ENCODE data around the gene SCD5. TPM values are rescaled to one million over a fixed set of nuclear protein-coding genes. Genes with fewer than 3 reads are reported as not detected.

SCD5 gene
- total RNA-seq, 4 donors from 2014 or later, result 0.70 to 5.0 (median 3.0) TPM

GRCh38 chr4:82785611-82786400 lies 12.8 kb downstream of the SCD5 start:
- DNase-seq, result no peak

GRCh38 chr4:82784681-82785610 lies 13.7 kb downstream of the SCD5 start:
- no peak overlapping the region for H3K27ac ChIP-seq
- no peak for DNase-seq
- H3K4me1 ChIP-seq, result peaks cover 0 to 33% (median 0%) of the 10 kb centered on the region in 4 donors
- H3K27me3 ChIP-seq, result no peaks in the 10 kb centered on the region
- H3K36me3 ChIP-seq, result no peaks in the 10 kb centered on the region
- no peak overlapping the region for H3K4me3 ChIP-seq
- H3K9me3 ChIP-seq, result no peaks in the 10 kb centered on the region
- no peak for TF ChIP-seq POLR2A (IDR thresholded peaks at IDR 0.05)
- TF ChIP-seq, protein P1, sequence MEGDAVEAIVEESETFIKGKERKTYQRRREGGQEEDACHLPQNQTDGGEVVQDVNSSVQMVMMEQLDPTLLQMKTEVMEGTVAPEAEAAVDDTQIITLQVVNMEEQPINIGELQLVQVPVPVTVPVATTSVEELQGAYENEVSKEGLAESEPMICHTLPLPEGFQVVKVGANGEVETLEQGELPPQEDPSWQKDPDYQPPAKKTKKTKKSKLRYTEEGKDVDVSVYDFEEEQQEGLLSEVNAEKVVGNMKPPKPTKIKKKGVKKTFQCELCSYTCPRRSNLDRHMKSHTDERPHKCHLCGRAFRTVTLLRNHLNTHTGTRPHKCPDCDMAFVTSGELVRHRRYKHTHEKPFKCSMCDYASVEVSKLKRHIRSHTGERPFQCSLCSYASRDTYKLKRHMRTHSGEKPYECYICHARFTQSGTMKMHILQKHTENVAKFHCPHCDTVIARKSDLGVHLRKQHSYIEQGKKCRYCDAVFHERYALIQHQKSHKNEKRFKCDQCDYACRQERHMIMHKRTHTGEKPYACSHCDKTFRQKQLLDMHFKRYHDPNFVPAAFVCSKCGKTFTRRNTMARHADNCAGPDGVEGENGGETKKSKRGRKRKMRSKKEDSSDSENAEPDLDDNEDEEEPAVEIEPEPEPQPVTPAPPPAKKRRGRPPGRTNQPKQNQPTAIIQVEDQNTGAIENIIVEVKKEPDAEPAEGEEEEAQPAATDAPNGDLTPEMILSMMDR (IDR thresholded peaks at IDR 0.05), result no peak

More at GRCh38 chr4:82785611-82786400, 12.8 kb downstream of the SCD5 start:
- H3K4me1 ChIP-seq, result peaks cover 0 to 26% (median 0%) of the 10 kb centered on the region in 4 donors
- no peak overlapping the region for H3K4me3 ChIP-seq
- no peaks in the 10 kb centered on the region for H3K9me3 ChIP-seq
- H3K27me3 ChIP-seq, result no peaks in the 10 kb centered on the region
- H3K36me3 ChIP-seq, result no peaks in the 10 kb centered on the region
- TF ChIP-seq, protein P1 (IDR thresholded peaks at IDR 0.05), result no peak
- H3K27ac ChIP-seq, result peak overlapping the region in 1 of 4 donors; percentile 29

GRCh38 chr4:82782626-82783345 lies 15.8 kb downstream of the SCD5 start:
- peaks cover 0 to 33% (median 0%) of the 10 kb centered on the region in 4 donors for H3K4me1 ChIP-seq
- no peak for DNase-seq

GRCh38 chr4:82780752-82781231 lies 17.8 kb downstream of the SCD5 start:
- H3K4me3 ChIP-seq, result no peak overlapping the region
- DNase-seq, result peak; percentile 24 to 76 (median 72)
- peaks cover 0 to 30% (median 0%) of the 10 kb centered on the region in 4 donors for H3K4me1 ChIP-seq
- H3K36me3 ChIP-seq, result no peaks in the 10 kb centered on the region
- TF ChIP-seq POLR2A (IDR thresholded peaks at IDR 0.05), result no peak
- TF ChIP-seq, protein P1 (IDR thresholded peaks at IDR 0.05), result no peak
- H3K27ac ChIP-seq, result peak overlapping the region in 2 of 4 donors; percentile 8 to 15
- no peaks in the 10 kb centered on the region for H3K27me3 ChIP-seq
- H3K9me3 ChIP-seq, result no peaks in the 10 kb centered on the region

More at GRCh38 chr4:82782626-82783345, 15.8 kb downstream of the SCD5 start:
- H3K36me3 ChIP-seq, result no peaks in the 10 kb centered on the region
- H3K9me3 ChIP-seq, result no peaks in the 10 kb centered on the region
- no peak for TF ChIP-seq POLR2A (IDR thresholded peaks at IDR 0.05)
- TF ChIP-seq, protein P1 (IDR thresholded peaks at IDR 0.05), result no peak
- H3K27me3 ChIP-seq, result no peaks in the 10 kb centered on the region
- no peak overlapping the region for H3K27ac ChIP-seq
- H3K4me3 ChIP-seq, result no peak overlapping the region

All from Peyer's patch (tissue), 4 donors.